ENCODE results near the gene COX6A2.
A peak's percentile ranks its signal among the peaks of the same experiment; 100 is the strongest.

DNA sequence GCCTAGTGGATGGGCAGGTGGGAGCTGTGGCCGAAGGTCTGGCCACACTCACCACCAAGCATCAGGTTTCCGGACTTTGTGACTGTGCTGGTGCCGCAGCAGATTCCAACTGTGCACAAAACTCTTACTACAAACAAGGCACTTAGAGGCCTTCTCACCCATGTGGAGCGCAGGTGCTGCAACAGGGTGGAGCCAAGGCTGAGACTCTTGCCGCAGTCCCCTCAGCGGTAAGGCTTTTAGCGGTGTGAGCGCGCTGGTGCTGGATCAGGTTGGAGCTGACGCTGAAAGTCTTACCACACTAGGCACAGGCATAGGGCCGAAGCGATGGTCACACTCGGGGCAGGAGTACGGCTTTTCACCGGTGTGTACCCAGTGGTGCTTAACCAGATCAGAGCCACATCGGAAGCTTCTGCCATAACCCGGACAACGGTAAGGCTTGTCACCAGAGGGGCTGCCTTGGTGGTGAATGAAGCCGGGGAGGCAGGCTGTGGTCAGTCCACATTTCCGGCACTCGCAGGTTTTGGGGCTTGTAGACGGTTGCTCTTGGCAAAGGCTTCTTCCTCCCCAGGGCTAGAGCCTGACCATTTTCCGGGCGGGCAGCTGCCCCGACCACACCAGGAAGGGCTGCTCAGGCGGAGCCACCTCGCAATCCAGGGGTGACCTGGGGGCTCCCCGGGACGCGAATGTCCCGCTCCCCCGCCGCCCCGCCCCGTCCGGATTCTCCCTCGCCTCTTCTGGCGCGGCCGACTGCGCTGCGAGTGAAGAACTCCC lies 30.1 kb upstream of the COX6A2 start:
- peak; percentile 1 to 45 (median 35) for TF ChIP-seq CTCF (optimal IDR thresholded peaks at IDR 0.05 in 1 of 3, IDR thresholded peaks at IDR 0.05 in 1 of 3, conservative IDR thresholded peaks at IDR 0.05 in 1 of 3; ENCODE audit: extremely low read depth in 1 of 3, insufficient read depth in 2 of 3, low read length in 3 of 3)
- no peak for TF ChIP-seq EZH2 (IDR thresholded peaks at IDR 0.05; ENCODE audit: low read length)

Data from keratinocyte (primary cell).